Measurements from ENCODE around the gene SHOX.
"Not testable (repeated sequence)": the region's sequence is repeated elsewhere in the genome, so short reads cannot be mapped to it uniquely, and the experiment has no call there.

The SHOX gene

GRCh38 chrX:621705-622503 lies 8.7 kb upstream of the SHOX start:
- DNase-seq (ENCODE audit: low spot score), result no peak

DNA sequence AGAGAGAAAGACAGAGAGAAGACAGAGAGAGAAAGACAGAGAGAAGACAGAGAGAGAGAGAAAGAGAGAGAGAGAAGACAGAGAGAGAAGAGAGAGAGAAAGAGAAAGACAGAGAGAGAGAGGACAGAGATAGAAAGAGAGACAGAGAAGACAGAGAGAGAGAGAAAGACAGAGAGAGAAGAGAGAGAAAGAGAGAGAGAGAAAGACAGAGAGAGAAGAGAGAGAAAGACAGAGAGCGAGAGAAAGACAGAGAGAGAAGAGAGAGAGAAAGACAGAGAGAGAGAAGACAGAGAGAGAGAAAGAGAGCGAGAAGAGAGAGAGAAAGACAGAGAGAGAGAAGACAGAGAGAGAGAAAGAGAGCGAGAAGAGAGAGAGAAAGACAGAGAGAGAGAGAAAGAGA lies 7.8 kb upstream of the SHOX start:
- DNase-seq (ENCODE audit: low spot score), result not testable (repeated sequence)

GRCh38 chrX:623268-623598 lies 7.4 kb upstream of the SHOX start:
- DNase-seq (ENCODE audit: low spot score), result no peak

DNA sequence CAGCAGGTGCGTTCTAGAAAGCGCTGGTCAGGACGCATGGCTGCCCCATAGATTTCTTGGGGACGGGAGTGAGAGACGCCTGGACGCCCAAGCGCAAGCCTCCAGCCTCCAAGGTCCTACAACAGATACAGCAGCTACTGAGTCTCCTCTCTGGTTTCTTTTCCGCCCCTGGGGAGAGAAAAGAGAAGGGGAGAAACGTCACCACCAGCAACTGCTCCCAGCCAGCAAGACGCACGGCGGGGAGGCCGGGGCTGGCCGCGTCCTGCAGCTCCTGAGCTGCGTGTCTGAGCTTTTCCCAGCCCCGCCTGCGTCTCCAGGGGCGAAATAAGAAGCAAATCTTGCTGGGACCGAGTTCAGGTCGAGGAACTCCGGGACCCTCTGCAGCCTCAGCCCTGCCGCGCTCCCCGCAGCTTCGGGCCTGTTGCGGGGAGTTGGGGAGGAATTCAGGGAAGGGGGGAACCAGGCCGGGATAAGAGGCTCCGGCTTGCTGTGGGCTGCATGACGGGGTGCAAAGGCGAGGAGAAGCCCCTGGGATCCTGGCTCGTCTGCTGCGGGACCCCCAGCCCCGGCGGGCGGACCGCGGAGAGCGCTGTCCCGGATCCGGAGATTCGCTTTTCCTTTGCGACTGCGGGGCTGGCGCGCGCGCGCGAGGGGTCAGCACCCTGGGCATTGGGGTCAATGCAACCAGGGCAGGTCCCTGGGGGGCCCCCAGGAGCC lies 6.8 kb upstream of the SHOX start:
- DNase-seq (ENCODE audit: low spot score), result peak; percentile 12

DNA sequence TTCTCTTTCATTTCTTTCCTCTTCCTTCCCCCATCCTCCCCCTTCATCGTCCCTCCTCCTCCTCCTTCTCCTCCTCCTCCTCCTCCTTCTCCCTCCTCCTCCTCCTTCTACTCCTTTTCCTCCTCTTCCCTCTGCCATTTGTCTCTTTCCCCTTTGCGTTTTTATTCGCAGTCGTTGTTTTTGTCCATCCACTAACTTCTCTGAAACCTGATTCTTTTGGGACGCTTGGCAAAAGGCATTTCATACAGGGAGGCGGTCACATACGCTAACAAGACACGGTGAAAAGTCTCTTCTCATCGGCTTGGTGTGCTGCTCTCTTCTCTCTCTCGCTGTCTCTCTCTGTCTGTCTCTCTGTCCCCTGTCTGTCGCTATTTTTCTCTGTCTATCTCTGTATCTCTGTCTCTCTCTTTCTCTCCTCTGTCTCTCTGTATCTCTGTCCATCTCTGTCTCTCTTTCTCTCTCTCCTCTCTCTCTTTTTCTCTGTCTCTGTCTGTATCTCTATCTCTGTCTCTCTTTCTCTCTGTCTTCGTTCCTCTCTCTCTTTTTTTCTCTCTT lies 5.4 kb upstream of the SHOX start:
- no peak for DNase-seq (ENCODE audit: low spot score)

DNA sequence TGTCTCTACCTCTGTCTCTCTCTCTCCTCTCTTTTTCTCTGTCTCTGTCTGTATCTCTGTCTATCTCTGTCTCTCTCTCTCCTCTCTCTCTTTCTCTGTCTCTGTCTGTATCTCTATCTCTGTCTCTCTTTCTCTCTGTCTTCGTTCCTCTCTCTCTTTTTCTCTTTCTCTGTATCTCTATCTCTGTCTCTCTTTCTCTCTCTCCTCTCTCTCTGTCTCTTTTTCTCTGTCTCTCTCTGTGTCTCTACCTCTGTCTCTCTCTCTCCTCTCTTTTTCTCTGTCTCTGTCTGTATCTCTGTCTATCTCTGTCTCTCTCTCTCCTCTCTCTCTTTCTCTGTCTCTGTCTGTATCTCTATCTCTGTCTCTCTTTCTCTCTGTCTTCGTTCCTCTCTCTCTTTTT lies 4.5 kb upstream of the SHOX start:
- DNase-seq (ENCODE audit: low spot score), result not testable (repeated sequence)

DNA sequence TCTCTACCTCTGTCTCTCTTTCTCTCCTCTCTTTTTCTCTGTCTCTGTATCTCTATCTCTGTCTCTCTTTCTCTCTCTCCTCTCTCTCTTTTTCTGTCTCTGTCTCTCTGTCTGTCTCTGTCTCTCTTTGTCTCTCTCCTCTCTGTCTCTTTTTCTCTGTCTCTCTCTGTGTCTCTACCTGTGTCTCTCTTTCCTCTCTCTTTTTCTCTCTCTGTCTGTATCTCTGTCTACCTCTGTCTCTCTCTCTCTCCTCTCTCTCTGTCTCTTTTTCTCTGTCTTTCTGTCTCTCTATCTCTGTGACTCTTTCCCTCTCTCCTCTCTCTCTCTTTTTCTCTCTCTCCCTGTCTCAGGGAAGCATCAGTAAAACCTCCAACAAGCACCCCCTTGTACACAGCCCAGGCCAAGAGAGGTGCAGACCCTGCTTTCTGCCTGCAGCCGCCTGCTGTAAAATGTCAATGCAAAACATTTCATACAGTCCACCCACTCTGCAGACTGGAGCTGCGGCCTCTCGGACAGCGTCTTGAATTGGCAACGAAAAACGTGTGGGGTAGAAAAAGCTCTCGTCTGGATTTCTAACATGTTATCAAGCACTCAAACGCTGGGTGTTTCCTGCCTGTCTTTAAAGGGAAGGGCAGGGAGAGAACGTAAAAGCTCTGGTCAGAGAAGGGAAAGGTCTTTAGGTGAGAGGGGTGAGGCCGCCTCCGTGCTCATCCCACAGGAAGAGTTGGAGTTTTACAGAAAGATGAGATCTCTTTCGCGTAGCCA lies 3.7 kb upstream of the SHOX start:
- peak; percentile 1 for DNase-seq (ENCODE audit: low spot score)

GRCh38 chrX:627510-627981 lies 3.0 kb upstream of the SHOX start:
- no peak for DNase-seq (ENCODE audit: low spot score)

- no peak for DNase-seq (ENCODE audit: low spot score)
These were observed 2.6 kb upstream of the SHOX start for GRCh38 chrX:627995-628394.

DNA sequence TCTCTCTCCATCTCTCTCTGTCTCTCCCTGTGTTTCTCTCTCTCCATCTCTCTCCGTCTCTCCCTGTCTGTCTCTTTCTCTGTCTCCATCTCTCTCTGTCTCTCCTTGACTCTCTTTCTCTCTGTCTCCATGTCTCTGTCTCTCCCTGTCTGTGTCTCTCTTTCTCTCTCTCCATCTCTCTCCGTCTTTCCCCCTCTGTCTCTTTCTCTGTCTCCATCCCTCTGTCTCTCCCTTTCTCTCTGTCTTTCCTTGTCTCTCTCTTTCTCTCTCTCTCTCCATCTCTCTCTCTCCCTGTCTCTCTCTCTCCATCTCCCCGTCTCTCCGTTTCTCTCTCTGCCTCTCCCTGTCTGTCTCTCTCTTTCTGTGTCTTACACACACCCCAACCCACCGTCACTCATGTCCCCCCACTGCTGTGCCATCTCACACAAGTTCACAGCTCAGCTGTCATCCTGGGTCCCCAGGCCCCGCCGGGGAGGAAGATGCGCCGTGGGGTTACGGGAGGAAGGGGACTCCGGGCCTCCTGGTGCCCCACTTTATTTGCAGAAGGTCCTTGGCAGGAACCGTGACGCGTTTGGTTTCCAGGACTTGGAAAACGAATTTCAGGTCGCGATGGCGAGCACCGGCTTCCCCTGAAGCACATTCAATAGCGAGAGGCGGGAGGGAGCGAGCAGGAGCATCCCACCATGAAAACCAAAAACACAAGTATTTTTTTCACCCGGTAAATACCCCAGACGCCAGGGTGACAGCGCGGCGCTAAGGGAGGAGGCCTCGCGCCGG lies 1.2 kb upstream of the SHOX start:
- no peak for DNase-seq (ENCODE audit: low spot score)

- DNase-seq (ENCODE audit: low spot score), result no peak
These were observed 482 bp upstream of the SHOX start for GRCh38 chrX:630007-630611.

DNA sequence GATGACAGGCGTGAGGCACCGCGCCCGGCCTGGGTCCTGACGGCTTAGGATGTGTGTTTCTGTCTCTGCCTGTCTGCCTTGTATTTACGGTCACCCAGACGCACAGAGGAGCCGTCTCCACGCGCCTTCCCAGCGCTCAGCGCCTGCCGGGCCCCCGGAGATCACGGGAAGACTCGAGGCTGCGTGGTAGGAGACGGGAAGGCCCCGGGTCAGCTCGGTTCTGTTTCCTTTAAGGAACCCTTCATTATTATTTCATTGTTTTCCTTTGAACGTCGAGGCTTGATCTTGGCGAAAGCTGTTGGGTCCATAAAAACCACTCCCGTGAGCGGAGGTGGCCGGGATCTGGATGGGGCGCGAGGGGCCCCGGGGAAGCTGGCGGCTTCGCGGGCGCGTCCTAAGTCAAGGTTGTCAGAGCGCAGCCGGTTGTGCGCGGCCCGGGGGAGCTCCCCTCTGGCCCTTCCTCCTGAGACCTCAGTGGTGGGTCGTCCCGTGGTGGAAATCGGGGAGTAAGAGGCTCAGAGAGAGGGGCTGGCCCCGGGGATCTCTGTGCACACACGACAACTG lies 1.3 kb downstream of the SHOX start:
- no peak for DNase-seq (ENCODE audit: low spot score)

DNA sequence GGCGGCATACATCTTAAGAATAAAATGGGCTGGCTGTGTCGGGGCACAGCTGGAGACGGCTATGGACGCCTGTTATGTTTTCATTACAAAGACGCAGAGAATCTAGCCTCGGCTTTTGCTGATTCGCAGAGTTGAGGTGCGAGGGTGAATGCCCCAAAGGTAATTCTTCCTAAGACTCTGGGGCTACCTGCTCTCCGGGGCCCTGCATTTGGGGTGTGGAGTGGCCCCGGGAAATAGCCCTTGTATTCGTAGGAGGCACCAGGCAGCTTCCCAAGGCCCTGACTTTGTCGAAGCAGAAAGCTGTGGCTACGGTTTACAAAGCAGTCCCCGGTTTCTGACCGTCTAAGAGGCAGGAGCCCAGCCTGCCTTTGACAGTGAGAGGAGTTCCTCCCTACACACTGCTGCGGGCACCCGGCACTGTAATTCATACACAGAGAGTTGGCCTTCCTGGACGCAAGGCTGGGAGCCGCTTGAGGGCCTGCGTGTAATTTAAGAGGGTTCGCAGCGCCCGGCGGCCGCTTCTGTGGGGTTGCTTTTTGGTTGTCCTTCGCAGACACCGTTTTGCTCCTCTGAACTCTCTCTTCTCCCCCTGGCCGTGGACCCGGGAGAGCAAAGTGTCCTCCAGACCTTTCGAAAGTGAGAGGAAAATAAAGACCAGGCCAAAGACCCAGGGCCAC lies 1.9 kb downstream of the SHOX start:
- no peak for DNase-seq (ENCODE audit: low spot score)

DNA sequence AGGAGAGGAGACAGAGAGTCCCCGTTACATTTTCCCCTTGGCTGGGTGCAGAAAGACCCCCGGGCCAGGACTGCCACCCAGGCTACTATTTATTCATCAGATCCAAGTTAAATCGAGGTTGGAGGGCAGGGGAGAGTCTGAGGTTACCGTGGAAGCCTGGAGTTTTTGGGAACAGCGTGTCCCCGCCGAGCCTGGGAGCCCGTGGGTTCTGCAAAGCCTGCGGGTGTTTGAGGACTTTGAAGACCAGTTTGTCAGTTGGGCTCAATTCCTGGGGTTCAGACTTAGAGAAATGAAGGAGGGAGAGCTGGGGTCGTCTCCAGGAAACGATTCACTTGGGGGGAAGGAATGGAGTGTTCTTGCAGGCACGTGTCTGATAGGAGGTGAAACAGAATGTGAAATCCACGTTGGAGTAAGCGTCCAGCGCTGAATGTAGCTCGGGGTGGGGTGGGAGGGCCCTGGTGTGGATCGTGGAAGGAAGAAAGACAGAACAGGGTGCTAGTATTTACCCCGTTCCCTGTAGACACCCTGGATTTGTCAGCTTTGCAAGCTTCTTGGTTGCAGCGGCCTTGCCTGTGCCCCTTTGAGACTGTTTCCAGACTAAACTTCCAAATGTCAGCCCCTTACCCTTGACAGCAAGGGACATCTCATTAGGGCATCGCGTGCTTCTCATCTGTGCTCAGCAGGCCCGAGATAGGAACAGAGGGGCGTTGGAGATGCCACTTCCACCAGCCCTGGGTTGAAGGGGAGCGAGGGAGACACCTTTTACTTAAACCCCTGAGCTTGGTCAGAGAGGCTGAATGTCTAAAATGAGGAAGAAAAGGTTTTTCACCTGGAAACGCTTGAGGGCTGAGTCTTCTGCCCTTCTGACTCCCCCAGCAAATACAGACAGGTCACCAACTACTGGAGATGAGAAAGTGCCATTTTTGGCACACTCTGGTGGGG lies 2.7 kb downstream of the SHOX start:
- no peak for DNase-seq (ENCODE audit: low spot score)

DNA sequence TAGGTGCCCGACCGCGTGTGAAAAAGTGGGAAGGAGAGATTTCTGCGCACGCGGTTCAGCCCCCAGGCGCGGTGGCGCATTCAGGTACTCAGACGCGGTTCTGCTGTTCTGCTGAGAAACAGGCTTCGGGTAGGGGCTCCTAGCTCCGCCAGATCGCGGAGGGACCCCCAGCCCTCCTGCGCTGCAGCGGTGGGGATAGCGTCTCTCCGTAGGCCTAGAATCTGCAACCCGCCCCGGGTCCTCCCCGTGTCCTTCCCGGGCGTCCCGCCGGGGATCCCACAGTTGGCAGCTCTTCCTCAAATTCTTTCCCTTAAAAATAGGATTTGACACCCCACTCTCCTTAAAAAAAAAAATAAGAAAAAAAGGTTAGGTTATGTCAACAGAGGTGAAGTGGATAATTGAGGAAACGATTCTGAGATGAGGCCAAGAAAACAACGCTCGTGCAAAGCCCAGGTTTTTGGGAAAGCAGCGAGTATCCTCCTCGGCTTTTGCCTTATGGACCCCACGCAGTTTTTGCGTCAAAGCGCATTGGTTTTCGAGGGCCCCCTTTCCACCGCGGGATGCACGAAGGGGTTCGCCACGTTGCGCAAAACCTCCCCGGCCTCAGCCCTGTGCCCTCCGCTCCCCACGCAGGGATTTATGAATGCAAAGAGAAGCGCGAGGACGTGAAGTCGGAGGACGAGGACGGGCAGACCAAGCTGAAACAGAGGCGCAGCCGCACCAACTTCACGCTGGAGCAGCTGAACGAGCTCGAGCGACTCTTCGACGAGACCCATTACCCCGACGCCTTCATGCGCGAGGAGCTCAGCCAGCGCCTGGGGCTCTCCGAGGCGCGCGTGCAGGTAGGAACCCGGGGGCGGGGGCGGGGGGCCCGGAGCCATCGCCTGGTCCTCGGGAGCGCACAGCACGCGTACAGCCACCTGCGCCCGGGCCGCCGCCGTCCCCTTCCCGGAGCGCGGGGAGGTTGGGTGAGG lies 3.7 kb downstream of the SHOX start:
- DNase-seq (ENCODE audit: low spot score), result no peak

DNA sequence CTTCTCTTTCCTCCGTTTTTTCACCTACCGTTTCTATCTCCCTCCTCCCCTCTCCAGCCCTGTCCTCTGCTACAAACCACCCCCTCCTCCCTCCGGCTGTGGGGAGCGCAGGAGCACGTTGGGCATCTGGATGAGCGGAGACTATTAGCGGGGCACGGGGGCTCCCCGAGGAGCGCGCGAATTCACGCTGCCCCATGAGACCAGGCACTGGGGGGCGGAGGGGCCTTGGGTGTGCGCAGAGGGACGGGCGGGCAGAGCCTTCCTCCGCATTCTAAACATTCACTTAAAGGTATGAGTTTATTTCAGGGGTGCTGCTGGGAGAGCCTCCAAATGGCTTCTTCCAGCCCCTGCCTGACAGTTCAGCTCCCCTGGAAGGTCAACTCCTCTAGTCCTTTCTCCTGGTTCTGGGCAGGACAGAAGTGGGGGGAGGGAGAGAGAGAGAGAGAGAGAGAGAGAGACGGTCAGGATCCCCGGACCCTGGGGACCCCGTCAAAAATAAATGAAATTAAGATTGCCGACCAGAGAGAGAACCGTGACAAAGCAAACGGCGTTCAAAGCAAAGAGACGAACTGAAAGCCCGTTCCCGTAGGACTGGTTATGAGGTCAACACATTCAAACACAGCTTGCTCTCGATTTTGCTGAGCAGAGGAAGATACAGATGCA lies 5.0 kb downstream of the SHOX start:
- no peak for DNase-seq (ENCODE audit: low spot score)

- DNase-seq (ENCODE audit: low spot score), result no peak
These were observed 6.5 kb downstream of the SHOX start for GRCh38 chrX:636981-637659.
